ENCODE results near the gene RXFP2. TPM values are rescaled to one million over a fixed set of nuclear protein-coding genes. Genes with fewer than 3 reads are reported as not detected.

Gene RXFP2
- not detected for total RNA-seq

GRCh38 chr13:31739226-31739625 lies at the start of gene RXFP2:
TSS of gene RXFP2 (plus strand) at chr13:31739526. CDS start at chr13:31739613, 87 bp downstream.
- TF ChIP-seq CTCF (IDR thresholded peaks at IDR 0.05), result no peak
- peaks cover 12% of the 10 kb centered on the region for H3K27me3 Mint-ChIP-seq
- ChIA-PET CTCF (no interaction called here), POLR2A (no interaction called here)
- H3K4me1 Mint-ChIP-seq (ENCODE audit: low read depth), result peaks cover 2% of the 10 kb centered on the region
- no peak within 1 kb of the TSS for H3K4me3 Mint-ChIP-seq
- intact Hi-C loops (cut with micrococcal nuclease), result no loop called here
- DNase-seq, result no peak
- no peaks in the 10 kb centered on the region for H3K36me3 Mint-ChIP-seq (ENCODE audit: low read depth)
- ATAC-seq, result no peak
- no peak within 1 kb of the TSS for H3K27ac Mint-ChIP-seq
- no peaks in the 10 kb centered on the region for H3K9me3 Mint-ChIP-seq

GRCh38 chr13:31697290-31697689 lies 42.0 kb upstream of the RXFP2 start:
- Mint-ChIP-seq H3K9me3 (peaks cover 3% of the 10 kb centered on the region), H3K4me3 (no peak overlapping the region), H3K36me3 (ENCODE audit: low read depth) (no peaks in the 10 kb centered on the region), H3K27ac (no peak overlapping the region), H3K4me1 (ENCODE audit: low read depth) (no peaks in the 10 kb centered on the region), H3K27me3 (no peaks in the 10 kb centered on the region)
- POLR2A ChIA-PET, result no interaction called here
- CTCF ChIA-PET, result no interaction called here
- DNase-seq, result no peak
- ATAC-seq, result no peak
- intact Hi-C loops (cut with micrococcal nuclease), result no loop called here
- no peak for TF ChIP-seq CTCF (IDR thresholded peaks at IDR 0.05)

GRCh38 chr13:31699650-31700049 lies 39.7 kb upstream of the RXFP2 start:
- no peaks in the 10 kb centered on the region for H3K4me1 Mint-ChIP-seq (ENCODE audit: low read depth)
- no peaks in the 10 kb centered on the region for H3K36me3 Mint-ChIP-seq (ENCODE audit: low read depth)
- no peak for DNase-seq
- no peak overlapping the region for H3K4me3 Mint-ChIP-seq
- no peak for ATAC-seq
- TF ChIP-seq CTCF (IDR thresholded peaks at IDR 0.05), result no peak
- H3K27ac Mint-ChIP-seq, result no peak overlapping the region
- no peaks in the 10 kb centered on the region for H3K27me3 Mint-ChIP-seq
- CTCF ChIA-PET, result no interaction called here
- POLR2A ChIA-PET, result no interaction called here
- intact Hi-C loops (cut with micrococcal nuclease), result no loop called here
- peaks cover 3% of the 10 kb centered on the region for H3K9me3 Mint-ChIP-seq

GRCh38 chr13:31703780-31704179 lies 35.5 kb upstream of the RXFP2 start:
- DNase-seq (no peak), ATAC-seq (no peak)
- no peaks in the 10 kb centered on the region for H3K36me3 Mint-ChIP-seq (ENCODE audit: low read depth)
- TF ChIP-seq CTCF (IDR thresholded peaks at IDR 0.05), result no peak
- H3K9me3 Mint-ChIP-seq, result no peaks in the 10 kb centered on the region
- H3K4me3 Mint-ChIP-seq, result no peak overlapping the region
- CTCF ChIA-PET, result no interaction called here
- H3K27ac Mint-ChIP-seq, result no peak overlapping the region
- no peaks in the 10 kb centered on the region for H3K27me3 Mint-ChIP-seq
- POLR2A ChIA-PET, result no interaction called here
- intact Hi-C loops (cut with micrococcal nuclease), result no loop called here
- no peaks in the 10 kb centered on the region for H3K4me1 Mint-ChIP-seq (ENCODE audit: low read depth)

- CTCF ChIA-PET, result no interaction called here
- Mint-ChIP-seq H3K4me3 (no peak overlapping the region), H3K27me3 (no peaks in the 10 kb centered on the region), H3K36me3 (ENCODE audit: low read depth) (no peaks in the 10 kb centered on the region), H3K4me1 (ENCODE audit: low read depth) (no peaks in the 10 kb centered on the region), H3K27ac (no peak overlapping the region), H3K9me3 (no peaks in the 10 kb centered on the region)
- no peak for TF ChIP-seq CTCF (IDR thresholded peaks at IDR 0.05)
- POLR2A ChIA-PET, result no interaction called here
- DNase-seq (no peak), ATAC-seq (no peak)
- intact Hi-C loops (cut with micrococcal nuclease), result no loop called here
Observed at GRCh38 chr13:31706105-31706504, 33.2 kb upstream of the RXFP2 start.

Data from activated CD8-positive, alpha-beta T cell treated with anti-CD3 and anti-CD28 coated beads for 36 hours (primary cell).